Loucy (cell line): Measurements from ENCODE around the gene RPP25L.

ENCODE experiments used
- H2AFZ ChIP-seq: fragments of 200-600 bp; sonication (generic); 2 replicates; pipeline ENCODE4 v1.6.0; 2016; ENCODE audit warnings: antibody characterized with exemption, mild to moderate bottlenecking, low read length, moderate library complexity
- H3F3A ChIP-seq: fragments of 200-600 bp; 2 replicates; pipeline ENCODE4 v1.6.0; 2016; ENCODE audit warnings: antibody characterized with exemption, low read depth, mild to moderate bottlenecking
- H3K27me3 ChIP-seq: fragments of 200-600 bp; sonication (generic); 2 replicates; pipeline ENCODE4 v1.6.1; 2014; ENCODE audit warnings: low read length, mild to moderate bottlenecking; ENCODE audit not compliant: insufficient read depth, poor library complexity, severe bottlenecking
- H3K36me3 ChIP-seq: fragments of 200-600 bp; sonication (generic); 2 replicates; pipeline ENCODE4 v1.6.1; 2016; ENCODE audit warnings: low read length; ENCODE audit not compliant: insufficient read depth
- H3K4me1 ChIP-seq: fragments of 200-600 bp; sonication (generic); 2 replicates; pipeline ENCODE4 v1.5.1; 2014; ENCODE audit warnings: low read length, mild to moderate bottlenecking; ENCODE audit not compliant: insufficient read depth, poor library complexity, severe bottlenecking
- H3K4me2 ChIP-seq: fragments of 200-600 bp; sonication (generic); 2 replicates; pipeline ENCODE4 v1.6.0; 2014; ENCODE audit warnings: antibody characterized with exemption, low read length, low read depth, mild to moderate bottlenecking; ENCODE audit not compliant: poor library complexity, severe bottlenecking
- H3K4me3 ChIP-seq: fragments of 200-600 bp; sonication (generic); 2 replicates; pipeline ENCODE4 v1.5.1; 2014; ENCODE audit warnings: low read length, mild to moderate bottlenecking, mixed read lengths; ENCODE audit not compliant: poor library complexity, severe bottlenecking
- H3K79me2 ChIP-seq: fragments of 200-600 bp; sonication (generic); 2 replicates; pipeline ENCODE4 v1.6.1; 2014; ENCODE audit warnings: low read length; ENCODE audit not compliant: insufficient read depth
- H3K9ac ChIP-seq: fragments of 200-600 bp; sonication (generic); 2 replicates; pipeline ENCODE4 v1.6.0; 2014; ENCODE audit warnings: mild to moderate bottlenecking, low read depth, low read length, moderate library complexity; ENCODE audit not compliant: poor library complexity, severe bottlenecking
- H3K9me2 ChIP-seq: fragments of 200-600 bp; sonication (generic); replicated peaks from 2 replicates; pipeline ENCODE4 v1.6.1; 2016; ENCODE audit warnings: low read depth, low read length, mixed read lengths
- H3K9me3 ChIP-seq: fragments of 200-600 bp; sonication (generic); 2 replicates; pipeline ENCODE4 v1.6.1; 2014; ENCODE audit warnings: mild to moderate bottlenecking, antibody characterized with exemption, low read length, low read depth; ENCODE audit not compliant: insufficient read depth
- H4K20me1 ChIP-seq: fragments of 200-600 bp; sonication (generic); 2 replicates; pipeline ENCODE4 v1.6.0; 2014; ENCODE audit warnings: antibody characterized with exemption, low read length, mild to moderate bottlenecking; ENCODE audit not compliant: insufficient read depth, poor library complexity, severe bottlenecking
- CTCF ChIP-seq: fragments of 200-600 bp; sonication (generic); conservative IDR thresholded peaks from 2 replicates; pipeline ENCODE4 v1.5.1; 2014; ENCODE audit warnings: mild to moderate bottlenecking, antibody characterized with exemption, low read length
- EZH2phosphoT487 ChIP-seq: fragments of 200-600 bp; IDR thresholded peaks from 2 replicates; pipeline ENCODE4 v1.6.1; 2018; ENCODE audit warnings: antibody characterized with exemption, mild to moderate bottlenecking, moderate library complexity, borderline replicate concordance

The RPP25L gene

DNA sequence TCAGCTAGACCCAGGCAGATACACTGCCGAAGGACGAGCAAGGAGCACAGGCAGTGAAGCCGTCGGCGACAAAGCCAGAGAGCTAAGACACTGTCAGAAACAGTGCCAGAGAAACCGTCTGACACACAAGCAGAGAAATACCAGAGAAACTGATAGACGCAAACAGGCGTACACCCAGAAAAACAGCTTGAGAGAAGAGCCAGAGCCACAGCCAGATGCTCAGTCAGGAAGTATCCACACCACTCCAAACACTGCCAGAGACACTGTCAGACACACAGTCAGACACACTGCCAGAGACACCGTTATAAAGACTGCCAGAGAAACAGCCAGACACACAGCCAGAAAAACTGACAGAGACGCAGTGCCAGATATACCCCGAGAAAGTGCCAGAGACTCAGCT, 41.5 kb downstream of the RPP25L start:
- Histone ChIP-seq H3K4me1 (no peaks in the 10 kb centered on the region), H3F3A (no peaks in the 10 kb centered on the region), H3K36me3 (no peaks in the 10 kb centered on the region), H3K9me2 (no peaks in the 10 kb centered on the region), H3K4me2 (no peak overlapping the region), H3K27me3 (no peaks in the 10 kb centered on the region), H3K9me3 (no peaks in the 10 kb centered on the region), H3K9ac (no peak overlapping the region), H4K20me1 (no peaks in the 10 kb centered on the region), H3K79me2 (no peaks in the 10 kb centered on the region), H2AFZ (no peak overlapping the region), H3K4me3 (no peak overlapping the region)
- TF ChIP-seq EZH2phosphoT487, result no peak
- TF ChIP-seq CTCF, result no peak

- H3K9me2 ChIP-seq, result no peaks in the 10 kb centered on the region
- no peak overlapping the region for H3K9ac ChIP-seq
- no peaks in the 10 kb centered on the region for H3F3A ChIP-seq
- no peak overlapping the region for H3K4me2 ChIP-seq
- H2AFZ ChIP-seq, result no peak overlapping the region
- no peaks in the 10 kb centered on the region for H3K4me1 ChIP-seq
- no peak overlapping the region for H3K4me3 ChIP-seq
- H3K79me2 ChIP-seq, result no peaks in the 10 kb centered on the region
- no peaks in the 10 kb centered on the region for H3K27me3 ChIP-seq
- no peaks in the 10 kb centered on the region for H3K9me3 ChIP-seq
- H4K20me1 ChIP-seq, result no peaks in the 10 kb centered on the region
- no peaks in the 10 kb centered on the region for H3K36me3 ChIP-seq
- TF ChIP-seq CTCF (no peak), EZH2phosphoT487 (no peak)
These were observed 43.1 kb downstream of the RPP25L start for GRCh38 chr9:34568774-34569173.

GRCh38 chr9:34568133-34568532, 43.8 kb downstream of the RPP25L start:
- no peak overlapping the region for H2AFZ ChIP-seq
- H3K4me2 ChIP-seq, result no peak overlapping the region
- no peaks in the 10 kb centered on the region for H3K36me3 ChIP-seq
- no peaks in the 10 kb centered on the region for H3F3A ChIP-seq
- H3K9ac ChIP-seq, result no peak overlapping the region
- H3K4me3 ChIP-seq, result no peak overlapping the region
- no peaks in the 10 kb centered on the region for H3K79me2 ChIP-seq
- H3K9me2 ChIP-seq, result no peaks in the 10 kb centered on the region
- no peaks in the 10 kb centered on the region for H4K20me1 ChIP-seq
- H3K4me1 ChIP-seq, result no peaks in the 10 kb centered on the region
- H3K9me3 ChIP-seq, result no peaks in the 10 kb centered on the region
- TF ChIP-seq CTCF (no peak), EZH2phosphoT487 (no peak)
- H3K27me3 ChIP-seq, result no peaks in the 10 kb centered on the region
